GM21825 (cell line): ENCODE data around the gene ZNF750.

Source experiments
- ATAC-seq: cut with Tn5 transposase; IDR thresholded peaks from one replicate; pipeline ENCODE4 v1.9.1; 2021; ENCODE audit warnings: mild to moderate bottlenecking, moderate library complexity; ENCODE audit not compliant: unreplicated experiment

ZNF750 gene

DNA sequence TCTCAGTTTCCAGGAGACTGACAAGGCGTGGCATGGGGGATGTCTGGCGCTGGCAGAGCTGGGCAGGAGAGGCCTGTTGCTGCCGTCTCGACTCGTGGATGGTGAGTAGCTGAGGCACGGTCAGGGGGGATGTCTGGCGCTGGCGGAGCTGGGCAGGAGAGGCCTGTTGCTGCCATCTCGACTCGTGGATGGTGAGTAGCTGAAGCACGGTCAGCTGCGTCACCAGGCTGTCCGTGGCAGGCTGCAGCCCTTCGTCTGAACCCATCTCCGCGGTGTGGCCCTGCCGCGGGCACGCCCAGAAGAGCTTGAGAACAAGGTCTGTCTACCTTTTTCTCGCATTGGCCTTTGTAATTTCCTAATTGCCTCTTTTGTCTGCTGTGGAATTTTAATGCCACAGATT lies 25.0 kb downstream of the ZNF750 start:
- no peak for ATAC-seq

DNA sequence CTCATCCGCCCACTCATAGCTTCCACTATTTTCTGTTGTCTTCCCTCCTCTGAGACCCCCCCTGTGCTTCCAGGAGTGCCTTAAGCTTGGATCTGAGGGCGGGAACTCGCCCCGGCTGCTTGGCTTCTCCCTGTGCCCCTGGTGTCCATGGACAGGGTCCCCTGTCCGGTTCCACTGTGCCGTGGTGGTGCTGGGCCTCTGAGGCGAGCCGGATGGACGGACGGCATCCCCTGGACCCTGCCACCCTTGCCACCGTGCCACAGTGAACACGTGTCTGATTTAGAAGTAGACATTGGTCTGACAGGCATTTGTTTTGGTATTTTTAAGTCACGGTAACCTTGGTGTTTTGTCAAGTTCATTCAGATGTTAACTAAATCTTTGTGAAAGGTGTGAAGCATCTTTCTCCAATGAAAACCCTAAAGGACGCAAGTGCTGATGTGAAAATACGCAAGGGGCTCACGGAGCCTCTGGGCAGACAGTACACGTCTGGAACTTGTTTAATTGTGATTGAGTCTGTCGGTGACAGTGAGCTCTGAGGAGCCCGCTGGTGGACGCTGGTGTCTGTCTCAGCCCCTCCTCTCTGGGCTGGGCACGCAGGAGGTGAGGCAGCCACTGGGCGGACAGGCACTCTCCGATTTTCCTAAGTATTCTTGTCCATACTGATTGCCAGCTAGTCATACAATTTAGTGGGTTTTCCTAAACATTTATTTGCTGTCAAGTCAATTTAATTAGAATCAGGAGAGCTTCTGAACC lies 26.3 kb downstream of the ZNF750 start:
- no peak for ATAC-seq

DNA sequence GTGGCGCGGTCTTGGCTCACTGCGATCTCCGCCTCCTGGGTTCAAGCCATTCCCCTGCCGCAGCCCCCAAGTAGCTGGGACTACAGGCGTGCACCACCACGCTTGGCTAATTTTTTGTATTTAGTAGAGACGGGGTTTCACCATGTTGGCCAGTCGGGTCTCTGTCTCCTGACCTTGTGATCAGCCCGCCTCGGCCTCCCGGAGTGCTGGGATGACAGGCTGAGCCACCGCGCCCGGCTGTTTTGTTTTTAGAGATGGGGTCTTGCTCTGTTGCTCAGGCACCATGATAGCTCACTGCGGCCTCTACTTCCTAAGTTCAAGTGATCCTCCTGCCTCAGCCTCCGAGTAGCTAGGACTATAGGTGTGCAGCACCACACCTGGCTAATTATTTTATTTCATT lies 27.2 kb downstream of the ZNF750 start:
- ATAC-seq, result no peak

- ATAC-seq, result no peak
These were observed 27.8 kb downstream of the ZNF750 start for GRCh38 chr17:82812058-82812457.

GRCh38 chr17:82810644-82811430 lies 29.0 kb downstream of the ZNF750 start:
- no peak for ATAC-seq

GRCh38 chr17:82808921-82809905 lies 30.6 kb downstream of the ZNF750 start:
- ATAC-seq, result no peak

DNA sequence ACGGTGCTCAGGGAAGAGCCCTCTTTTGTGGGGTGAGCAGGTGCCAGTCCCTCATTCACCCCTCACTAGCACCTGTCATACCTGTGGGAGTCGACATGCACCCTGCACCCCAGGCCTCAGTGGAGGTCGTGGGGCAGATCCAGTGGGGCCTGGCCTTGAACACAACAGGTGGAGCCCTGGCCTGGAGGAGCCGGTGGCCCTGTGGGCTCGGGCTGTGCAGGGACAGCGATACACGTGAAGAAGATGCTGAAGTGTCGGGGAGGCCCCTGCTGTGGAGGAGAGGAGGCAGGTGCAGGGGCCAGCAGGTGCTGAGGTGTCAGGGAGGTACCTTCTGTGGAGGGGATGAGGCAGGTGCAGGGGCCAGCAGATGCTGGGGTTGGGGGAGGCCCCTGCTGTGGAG lies 31.8 kb downstream of the ZNF750 start:
- ATAC-seq, result no peak

DNA sequence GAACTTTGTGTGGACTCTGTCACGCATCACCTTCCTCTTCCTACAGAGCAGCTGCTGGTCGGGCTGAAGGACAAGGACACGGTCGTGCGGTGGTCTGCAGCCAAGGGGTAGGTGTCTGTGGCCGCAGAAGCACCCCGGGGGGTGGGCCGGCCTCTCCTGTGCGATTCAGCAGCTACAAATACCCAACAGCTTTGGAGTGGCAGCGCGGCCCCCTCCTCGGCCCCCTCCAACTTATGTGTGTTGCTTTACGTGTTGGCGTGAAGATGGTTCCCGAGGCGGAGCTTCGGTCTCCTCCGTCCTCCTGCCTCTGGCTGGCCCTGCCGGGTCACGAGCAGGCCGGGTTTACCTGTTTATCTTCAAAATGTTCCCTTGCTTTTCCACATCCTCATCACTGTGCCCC lies 32.3 kb downstream of the ZNF750 start:
- ATAC-seq, result no peak

- no peak for ATAC-seq
These were observed 32.7 kb downstream of the ZNF750 start for GRCh38 chr17:82807101-82807500.

GRCh38 chr17:82806645-82807044 lies 33.2 kb downstream of the ZNF750 start:
- ATAC-seq, result no peak

GRCh38 chr17:82805823-82806222 lies 34.0 kb downstream of the ZNF750 start:
- no peak for ATAC-seq

DNA sequence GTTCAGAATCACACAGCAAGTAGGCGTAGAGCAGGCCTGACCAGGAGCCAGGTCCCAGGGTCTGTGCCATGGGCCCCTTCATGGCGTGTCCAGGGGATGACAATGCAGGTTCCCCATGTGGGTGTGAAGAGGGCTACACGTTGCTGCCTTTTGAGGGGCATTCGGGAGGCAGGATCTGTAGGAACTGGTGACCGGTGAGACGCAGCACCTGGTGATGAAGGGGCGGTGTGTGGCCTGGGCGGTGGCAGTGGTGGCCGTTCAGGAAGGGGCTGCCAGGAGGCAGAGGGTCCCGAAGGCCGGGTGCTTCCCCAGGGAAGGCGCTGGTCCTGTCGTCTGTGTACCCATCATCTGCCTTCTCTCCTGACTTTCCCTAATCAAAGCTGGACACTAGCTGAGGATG lies 34.6 kb downstream of the ZNF750 start:
- ATAC-seq, result no peak

DNA sequence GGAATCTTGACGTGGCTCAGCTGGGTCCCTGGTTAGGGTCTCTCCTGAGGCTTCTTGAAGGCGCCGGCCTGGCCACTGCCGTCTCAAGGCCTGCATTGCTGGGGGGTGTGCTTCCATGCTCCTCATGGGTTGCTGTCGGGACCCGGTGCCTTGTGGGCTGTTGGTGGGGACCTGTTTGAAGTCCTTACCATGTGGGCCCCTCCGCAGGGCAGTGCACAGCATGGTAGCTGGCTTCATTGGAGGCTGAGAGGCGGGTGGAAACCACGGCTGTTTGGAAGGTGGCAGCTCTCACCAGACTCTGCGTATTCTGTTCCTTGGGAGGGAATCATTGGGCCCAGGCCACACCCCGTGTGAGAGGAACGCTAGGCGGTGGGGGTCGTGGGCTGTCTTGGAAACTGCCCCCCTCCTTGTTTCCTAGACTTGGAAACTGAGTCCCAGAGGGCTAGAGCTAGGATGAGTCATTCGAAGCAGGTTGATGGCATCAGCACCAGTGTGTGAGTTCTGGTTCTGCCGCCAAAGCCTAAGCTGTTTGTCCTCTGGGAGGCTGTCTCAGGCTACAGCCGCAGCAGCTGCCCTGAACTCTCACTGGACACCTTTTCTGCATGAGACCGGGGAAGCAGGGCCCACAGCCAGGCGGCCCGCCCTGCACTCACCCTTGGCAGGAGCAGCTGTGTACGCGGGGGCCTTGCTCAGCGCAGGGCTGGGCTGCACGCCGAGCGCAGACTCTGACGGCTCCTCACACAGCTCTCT lies 35.2 kb downstream of the ZNF750 start:
- ATAC-seq, result no peak

DNA sequence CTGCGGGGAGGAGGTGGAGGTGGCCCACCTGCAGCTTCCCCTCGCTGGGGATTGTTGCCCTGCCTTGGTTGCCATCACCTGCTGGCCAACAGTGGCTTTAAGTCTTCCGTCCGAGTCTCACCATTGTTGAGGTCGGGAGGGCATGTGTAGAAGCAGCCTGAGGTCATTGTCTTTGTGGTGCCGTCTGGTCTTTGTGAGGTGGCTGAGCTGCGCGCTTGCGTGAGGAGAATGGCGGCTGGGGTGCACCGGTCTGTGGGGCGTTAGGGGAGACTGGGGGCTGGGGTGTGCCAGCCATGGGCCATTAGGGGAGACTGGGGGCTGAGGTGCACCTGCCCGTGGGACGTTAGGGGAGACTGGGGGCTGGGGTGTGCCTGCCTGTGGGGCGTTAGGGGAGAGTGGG lies 36.2 kb downstream of the ZNF750 start:
- no peak for ATAC-seq

- ATAC-seq, result no peak
These were observed 36.6 kb downstream of the ZNF750 start for GRCh38 chr17:82803185-82803584.

GRCh38 chr17:82802075-82802780 lies 37.6 kb downstream of the ZNF750 start:
- no peak for ATAC-seq

- no peak for ATAC-seq
These were observed 38.3 kb downstream of the ZNF750 start for GRCh38 chr17:82801377-82801970.

- ATAC-seq, result no peak
These were observed 38.9 kb downstream of the ZNF750 start for GRCh38 chr17:82800885-82801284.

- no peak for ATAC-seq
These were observed 40.2 kb downstream of the ZNF750 start for GRCh38 chr17:82799591-82799990.
